DOHH2 (cell line): Measurements from ENCODE around the gene DAAM1.

Experiments
- CTCF ChIP-seq: fragments of 200-600 bp; sonication (generic); IDR thresholded peaks from one replicate; pipeline ENCODE4 v1.5.1; 2014; ENCODE audit warnings: antibody characterized with exemption, mild to moderate bottlenecking, low read depth, low read length; ENCODE audit not compliant: poor library complexity, severe bottlenecking
- EZH2phosphoT487 ChIP-seq: fragments of 200-600 bp; sonication (generic); IDR thresholded peaks from 2 replicates; pipeline ENCODE4 v1.6.1; 2017; ENCODE audit warnings: borderline replicate concordance, mild to moderate bottlenecking, antibody characterized with exemption, low read length, moderate library complexity, mixed read lengths

GRCh38 chr14:59316151-59316830 is 127.8 kb downstream of the DAAM1 start:
- TF ChIP-seq CTCF (no peak), EZH2phosphoT487 (no peak)
